Astrocyte of the cerebellum (primary cell): ENCODE data around the gene TFDP1.

Source experiments
- DNase-seq: peaks from one replicate; pipeline ENCODE4 v3.0.0-alpha.2; 2011; ENCODE audit warnings: low read depth
- H3K4me3 ChIP-seq: 2 replicates; pipeline ENCODE4 v1.5.1; 2011; ENCODE audit warnings: mild to moderate bottlenecking, low read depth, low read length, moderate library complexity
- in situ Hi-C: cut with HindIII; loops from 2 replicates; pipeline ENCODE4 v1.10.0; 2017; ENCODE audit warnings: low sequenced_read_pairs
- TF ChIP-seq, protein P1 (sequence below): IDR thresholded peaks from 2 replicates; pipeline ENCODE4 v1.5.1; 2012; ENCODE audit warnings: low read length, low read depth, moderate library complexity, mild to moderate bottlenecking; ENCODE audit errors: missing control alignments

Gene TFDP1

GRCh38 chr13:113539176-113539575 is 45.4 kb upstream of the TFDP1 start:
- TF ChIP-seq, protein P1, sequence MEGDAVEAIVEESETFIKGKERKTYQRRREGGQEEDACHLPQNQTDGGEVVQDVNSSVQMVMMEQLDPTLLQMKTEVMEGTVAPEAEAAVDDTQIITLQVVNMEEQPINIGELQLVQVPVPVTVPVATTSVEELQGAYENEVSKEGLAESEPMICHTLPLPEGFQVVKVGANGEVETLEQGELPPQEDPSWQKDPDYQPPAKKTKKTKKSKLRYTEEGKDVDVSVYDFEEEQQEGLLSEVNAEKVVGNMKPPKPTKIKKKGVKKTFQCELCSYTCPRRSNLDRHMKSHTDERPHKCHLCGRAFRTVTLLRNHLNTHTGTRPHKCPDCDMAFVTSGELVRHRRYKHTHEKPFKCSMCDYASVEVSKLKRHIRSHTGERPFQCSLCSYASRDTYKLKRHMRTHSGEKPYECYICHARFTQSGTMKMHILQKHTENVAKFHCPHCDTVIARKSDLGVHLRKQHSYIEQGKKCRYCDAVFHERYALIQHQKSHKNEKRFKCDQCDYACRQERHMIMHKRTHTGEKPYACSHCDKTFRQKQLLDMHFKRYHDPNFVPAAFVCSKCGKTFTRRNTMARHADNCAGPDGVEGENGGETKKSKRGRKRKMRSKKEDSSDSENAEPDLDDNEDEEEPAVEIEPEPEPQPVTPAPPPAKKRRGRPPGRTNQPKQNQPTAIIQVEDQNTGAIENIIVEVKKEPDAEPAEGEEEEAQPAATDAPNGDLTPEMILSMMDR, result no peak
- no peak for DNase-seq
- in situ Hi-C loops, result no loop called here
- no peak overlapping the region for H3K4me3 ChIP-seq

DNA sequence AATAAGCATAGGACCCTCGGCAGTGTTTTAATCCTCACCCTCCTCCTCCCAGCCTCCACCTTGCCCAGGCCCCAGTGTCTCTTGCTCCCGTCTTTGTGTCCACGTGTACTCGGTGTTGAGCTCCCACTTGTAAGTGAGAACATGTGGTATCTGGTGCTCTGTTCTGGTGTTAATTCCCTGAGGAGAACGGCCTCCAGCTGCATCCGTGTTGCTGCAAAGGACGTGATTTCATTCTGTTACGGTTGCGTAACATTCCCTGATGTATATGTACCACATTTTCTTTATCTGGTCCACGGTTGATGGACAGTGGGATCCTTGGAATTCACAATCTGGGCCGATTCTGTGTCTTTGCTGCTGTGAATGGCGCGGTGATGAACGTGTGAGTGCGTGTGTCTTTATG is 44.7 kb upstream of the TFDP1 start:
- H3K4me3 ChIP-seq, result no peak overlapping the region
- TF ChIP-seq, protein P1, result no peak
- no peak for DNase-seq
- in situ Hi-C loops, result no loop called here

DNA sequence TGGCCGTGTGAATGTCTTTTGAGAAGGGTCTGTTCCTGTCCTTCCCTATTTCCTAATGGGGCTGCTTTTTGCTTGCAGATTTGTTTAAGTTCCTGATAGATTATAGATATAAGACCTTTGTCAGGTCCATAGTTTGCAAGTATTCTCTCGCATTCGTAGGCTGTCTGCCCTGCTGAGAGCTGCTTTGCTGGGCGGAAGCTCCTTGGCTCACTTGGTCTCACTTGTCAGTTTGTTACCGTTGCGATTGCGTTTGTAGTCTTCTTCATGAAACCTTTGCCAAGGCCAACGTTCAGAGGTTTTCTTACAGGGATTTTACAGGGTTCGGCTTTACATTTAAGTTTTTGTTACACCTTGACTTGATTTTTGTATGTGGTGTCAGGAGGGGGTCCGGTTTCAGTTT is 44.0 kb upstream of the TFDP1 start:
- in situ Hi-C loops, result no loop called here
- no peak for DNase-seq
- no peak overlapping the region for H3K4me3 ChIP-seq
- TF ChIP-seq, protein P1, result no peak

GRCh38 chr13:113542751-113543424 is 41.7 kb upstream of the TFDP1 start:
- in situ Hi-C loops, result no loop called here
- no peak overlapping the region for H3K4me3 ChIP-seq
- no peak for DNase-seq
- TF ChIP-seq, protein P1, result no peak

DNA sequence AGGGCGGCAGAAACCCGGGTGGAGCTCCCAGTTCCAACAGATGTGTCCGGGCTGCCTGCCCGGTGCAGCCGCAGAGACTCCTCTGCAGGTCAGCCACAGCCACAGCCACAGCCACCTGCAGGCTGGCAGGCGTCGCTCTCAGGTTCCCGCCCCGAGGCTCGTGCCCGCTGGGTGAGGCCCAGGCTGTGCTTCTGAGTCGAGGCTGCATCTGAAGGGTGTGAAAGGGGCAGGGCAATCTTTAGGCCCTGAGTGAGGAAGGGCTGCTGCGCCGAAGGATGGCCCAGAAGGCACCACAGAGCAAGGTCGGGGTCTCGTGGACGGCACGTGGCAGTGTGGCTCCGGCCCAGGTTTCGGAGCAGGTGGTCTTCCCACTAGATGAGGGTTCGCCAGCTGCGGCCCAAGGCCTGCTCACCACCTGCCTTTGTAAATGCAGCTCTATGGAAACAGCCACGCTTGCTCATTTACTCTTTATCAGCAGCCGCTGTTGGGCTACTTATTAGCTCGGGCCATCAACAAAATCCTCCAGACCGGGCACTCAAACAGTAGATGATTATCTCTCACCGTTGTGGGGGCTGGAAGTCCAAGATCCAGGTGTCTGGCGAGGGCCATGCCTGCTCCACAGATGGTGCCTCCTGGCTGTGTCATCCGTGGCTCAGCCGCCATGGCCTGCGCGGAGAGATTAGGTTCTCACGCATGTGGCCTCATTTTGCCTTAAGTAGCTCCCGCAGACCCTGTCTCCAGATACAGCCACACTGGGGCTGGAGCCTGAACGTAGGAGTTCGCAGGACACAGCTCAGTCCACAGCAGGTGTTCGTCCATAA is 40.3 kb upstream of the TFDP1 start:
- DNase-seq, result no peak
- no peak overlapping the region for H3K4me3 ChIP-seq
- in situ Hi-C loops, result no loop called here
- TF ChIP-seq, protein P1, result no peak

DNA sequence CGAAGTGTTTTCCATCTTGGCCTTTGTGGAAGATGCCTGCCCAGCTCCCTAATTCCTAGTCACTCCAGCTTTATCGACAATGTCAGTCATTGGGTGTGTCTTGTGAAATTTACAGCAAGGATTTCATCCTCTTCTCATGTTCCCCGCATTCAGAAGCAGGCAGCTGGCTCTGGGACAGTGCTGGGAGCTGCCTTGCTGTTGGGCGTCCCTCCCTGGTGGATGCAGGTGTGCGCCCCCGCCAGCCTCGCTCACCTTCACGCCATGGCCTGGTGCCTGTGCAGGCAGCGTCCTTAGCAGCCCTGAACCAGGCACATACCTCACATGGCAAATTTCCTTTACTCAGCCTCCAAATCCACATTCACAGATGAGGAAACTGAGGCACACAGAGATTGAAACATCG is 39.7 kb upstream of the TFDP1 start:
- in situ Hi-C loops, result no loop called here
- TF ChIP-seq, protein P1, result no peak
- DNase-seq, result no peak
- H3K4me3 ChIP-seq, result no peak overlapping the region
